Left renal pelvis (tissue), 4 donors: ENCODE measurements around the gene TMCO4. TPM values are rescaled to one million over a fixed set of nuclear protein-coding genes. Genes with fewer than 3 reads are reported as not detected.

ENCODE experiments used
- DNase-seq, 4 donors: peaks; one replicate each; pipeline ENCODE4 v3.0.0-alpha.2; 2013; ENCODE audit warnings: low read depth in 4 of 4, low spot score in 3 of 4
- polyA plus RNA-seq, 4 donors: library from polyadenylated mRNA; unstranded; fragments of 120-200 nt; gene quantifications; one replicate each; pipeline ENCODE4 v1.2.1, GENCODE V29; 2013; ENCODE audit not compliant: insufficient read length in 4 of 4

The TMCO4 gene
- polyA plus RNA-seq, 4 donors, result 5.2 to 23.8 (median 16.1) TPM

- no peak for DNase-seq
Observed at GRCh38 chr1:19664453-19665185, 135.1 kb downstream of the TMCO4 start, which contains the start of gene HTR6. HTR6 (plus strand) TSS chr1:19664875; CDS start chr1:19665754, 879 bp downstream.

- no peak for DNase-seq
Observed at GRCh38 chr1:19662313-19662712, 137.4 kb downstream of the TMCO4 start.

GRCh38 chr1:19661721-19662228 lies 137.9 kb downstream of the TMCO4 start:
- no peak for DNase-seq

- DNase-seq, result no peak
Observed at GRCh38 chr1:19658186-19658585, 141.5 kb downstream of the TMCO4 start.

GRCh38 chr1:19657511-19657910 lies 142.2 kb downstream of the TMCO4 start:
- DNase-seq, result no peak

DNA sequence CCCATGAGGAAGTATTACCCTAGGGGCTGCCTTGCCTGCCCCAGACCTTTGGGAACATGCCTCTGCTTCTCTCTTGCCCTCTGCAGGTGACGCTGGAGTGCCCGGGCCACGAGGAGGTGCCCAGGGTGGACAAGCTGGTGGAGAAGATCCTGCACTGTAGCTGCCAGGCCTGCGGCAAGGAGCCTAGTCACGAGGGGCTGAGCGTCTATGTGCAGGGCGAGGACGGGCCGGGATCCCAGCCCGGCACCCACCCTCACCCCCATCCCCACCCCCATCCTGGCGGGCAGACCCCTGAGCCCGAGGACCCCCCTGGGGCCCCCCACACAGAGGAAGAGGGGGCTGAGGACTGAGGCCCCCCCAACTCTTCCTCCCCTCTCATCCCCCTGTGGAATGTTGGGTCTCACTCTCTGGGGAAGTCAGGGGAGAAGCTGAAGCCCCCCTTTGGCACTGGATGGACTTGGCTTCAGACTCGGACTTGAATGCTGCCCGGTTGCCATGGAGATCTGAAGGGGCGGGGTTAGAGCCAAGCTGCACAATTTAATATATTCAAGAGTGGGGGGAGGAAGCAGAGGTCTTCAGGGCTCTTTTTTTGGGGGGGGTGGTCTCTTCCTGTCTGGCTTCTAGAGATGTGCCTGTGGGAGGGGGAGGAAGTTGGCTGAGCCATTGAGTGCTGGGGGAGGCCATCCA lies 142.8 kb downstream of the TMCO4 start:
- no peak for DNase-seq

DNA sequence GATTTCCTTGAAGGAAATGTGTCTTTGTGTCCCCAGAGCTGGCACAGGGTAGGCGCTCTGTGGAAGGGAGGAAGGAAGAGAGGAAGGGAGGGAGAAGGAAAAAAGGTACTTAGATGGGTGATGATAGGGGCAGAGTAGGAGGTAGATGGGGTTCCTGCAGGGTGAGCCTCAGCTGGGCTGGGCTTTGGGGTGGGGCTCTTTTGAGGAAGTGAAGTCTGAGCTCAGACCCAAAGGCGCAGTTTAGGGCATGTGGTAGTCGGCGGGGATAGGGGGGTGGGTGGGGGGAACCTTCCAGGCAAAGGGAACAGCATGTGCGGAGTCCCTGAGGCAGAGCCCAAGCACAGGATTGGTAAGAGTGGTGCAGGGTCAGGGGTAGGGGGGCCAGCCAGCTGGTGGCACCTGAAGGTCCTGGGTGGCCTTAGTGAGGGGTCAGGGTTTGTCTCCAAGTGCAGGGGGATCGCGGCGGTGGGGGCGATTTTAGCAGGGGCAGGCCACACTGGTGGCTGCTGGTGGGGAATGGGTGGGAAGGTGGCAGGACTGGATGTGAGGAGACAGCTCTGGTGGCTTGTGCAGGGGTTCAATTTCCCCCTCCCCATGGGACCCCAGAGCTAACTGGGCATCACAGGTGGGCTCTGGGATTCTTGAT lies 143.5 kb downstream of the TMCO4 start:
- no peak for DNase-seq

- DNase-seq, result no peak
Observed at GRCh38 chr1:19655718-19656080, 144.0 kb downstream of the TMCO4 start.

DNA sequence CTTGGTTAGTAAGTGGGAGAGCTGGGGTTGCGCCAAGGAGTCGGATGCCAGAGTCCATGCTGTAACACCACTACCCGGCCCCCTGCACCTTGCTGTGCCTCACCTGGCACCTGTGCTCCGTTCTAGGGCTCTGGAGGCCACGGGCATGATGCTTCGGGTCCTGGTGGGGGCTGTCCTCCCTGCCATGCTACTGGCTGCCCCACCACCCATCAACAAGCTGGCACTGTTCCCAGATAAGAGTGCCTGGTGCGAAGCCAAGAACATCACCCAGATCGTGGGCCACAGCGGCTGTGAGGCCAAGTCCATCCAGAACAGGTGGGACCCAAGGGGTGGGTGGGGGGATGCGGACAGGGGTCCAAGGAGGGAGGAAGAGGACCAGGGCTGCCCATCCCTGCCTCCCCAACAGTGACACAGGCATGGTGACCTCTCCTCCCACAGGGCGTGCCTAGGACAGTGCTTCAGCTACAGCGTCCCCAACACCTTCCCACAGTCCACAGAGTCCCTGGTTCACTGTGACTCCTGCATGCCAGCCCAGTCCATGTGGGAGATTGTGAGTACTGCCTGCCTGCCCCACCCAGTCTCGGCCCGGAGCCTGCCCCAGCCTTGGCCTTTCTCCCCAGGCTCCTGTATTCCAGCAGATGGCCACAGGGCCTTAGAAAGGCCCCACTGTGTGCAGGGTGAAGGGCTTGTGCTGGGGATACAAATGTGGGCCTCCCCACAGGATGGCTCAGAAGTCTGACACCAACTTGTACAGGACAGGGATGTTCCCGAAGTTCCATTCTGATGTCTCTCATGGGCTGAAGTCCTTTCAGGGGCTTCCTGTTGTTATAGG lies 144.6 kb downstream of the TMCO4 start:
- no peak for DNase-seq

- DNase-seq, result no peak
Observed at GRCh38 chr1:19654386-19654785, 145.3 kb downstream of the TMCO4 start.

GRCh38 chr1:19651141-19651737 lies 148.5 kb downstream of the TMCO4 start:
- DNase-seq, result no peak

GRCh38 chr1:19650416-19651140 lies 149.1 kb downstream of the TMCO4 start:
- DNase-seq, result no peak

GRCh38 chr1:19648689-19649088 lies 151.0 kb downstream of the TMCO4 start:
- DNase-seq, result no peak

DNA sequence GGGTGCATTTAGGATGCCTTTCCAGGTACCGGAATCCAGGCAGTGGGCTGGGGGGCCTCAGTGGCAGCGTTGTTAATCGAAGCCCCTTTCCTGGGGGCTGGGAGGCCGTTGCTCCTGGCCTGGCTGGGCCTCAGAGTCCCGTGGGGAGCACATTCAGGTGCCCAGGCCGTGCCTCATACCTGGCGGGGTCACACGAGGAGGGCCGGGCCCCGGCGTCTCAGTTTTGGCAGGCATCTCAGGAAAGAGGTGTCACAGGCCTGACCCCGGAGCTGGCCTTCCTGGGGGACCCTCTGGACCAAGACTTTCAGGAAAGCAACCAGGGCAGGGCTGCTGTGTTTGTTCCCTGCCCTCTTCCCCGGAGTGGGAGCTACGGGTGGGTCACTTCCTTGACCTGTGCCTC lies 151.5 kb downstream of the TMCO4 start:
- DNase-seq, result no peak

GRCh38 chr1:19647643-19648042 lies 152.1 kb downstream of the TMCO4 start:
- DNase-seq, result no peak

GRCh38 chr1:19646377-19647319 lies 153.1 kb downstream of the TMCO4 start:
- DNase-seq, result no peak

DNA sequence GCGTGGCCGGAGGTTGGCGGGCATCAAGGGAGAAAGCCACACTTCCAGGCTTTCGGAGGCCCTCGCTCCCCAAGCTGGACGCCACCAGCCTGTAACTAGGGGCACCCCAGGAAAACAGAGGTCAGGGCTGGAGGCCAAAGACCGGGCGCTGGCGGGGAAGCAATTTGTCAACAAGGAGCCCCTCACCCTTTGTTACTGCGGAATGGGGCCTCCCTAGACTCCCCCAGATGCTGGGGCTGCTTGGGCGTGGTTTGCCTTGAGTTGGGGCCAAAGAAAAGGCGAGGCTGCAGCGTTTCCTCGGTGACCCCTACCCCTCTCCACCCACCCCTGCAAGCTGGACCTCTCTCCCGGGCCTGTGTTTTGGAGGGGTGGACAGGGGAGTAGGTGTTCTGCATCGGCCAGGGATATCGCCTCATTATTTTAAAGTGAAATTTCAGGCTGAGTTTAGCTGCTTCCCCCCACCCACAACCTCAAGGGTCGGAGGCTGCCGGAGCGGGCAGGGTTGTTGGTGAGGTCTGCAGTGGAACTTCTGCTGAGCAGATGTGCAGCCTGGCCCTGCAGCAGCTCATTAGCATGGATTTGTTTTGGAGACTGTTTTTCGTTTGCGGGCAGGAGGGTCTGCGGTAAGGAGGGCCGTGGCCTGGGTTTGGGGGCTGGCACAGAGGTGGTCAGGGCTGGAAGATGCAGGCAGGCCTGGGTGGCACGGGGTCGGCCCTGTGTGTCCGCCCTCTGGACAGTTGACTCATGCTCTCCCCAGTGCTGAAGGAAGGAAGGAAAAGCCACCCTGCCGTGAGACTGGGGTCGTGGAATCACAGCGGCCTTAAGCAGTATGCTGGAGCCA lies 154.1 kb downstream of the TMCO4 start:
- DNase-seq, result no peak
